ENCODE data around the gene COQ8B. TPM values are rescaled to one million over a fixed set of nuclear protein-coding genes. Genes with fewer than 3 reads are reported as not detected.

COQ8B gene
- total RNA-seq, 1 experiment from 2014 or later: 22.0 TPM

Other genes starting within 250 kb of the COQ8B start
- 0.13 and 0.32 TPM in 2 replicates for gene SPTBN4, start 249.9 kb downstream of the COQ8B start, total RNA-seq (2014; rRNA removed; shearing (Covaris generic))
- gene SHKBP1, start 140.0 kb downstream of the COQ8B start, total RNA-seq (2014; rRNA removed; shearing (Covaris generic)): 44.1 and 46.6 TPM in 2 replicates
- gene LTBP4, start 115.5 kb downstream of the COQ8B start, total RNA-seq (2014; rRNA removed; shearing (Covaris generic)): 4.0 and 5.6 TPM in 2 replicates
- 23.0 and 26.8 TPM in 2 replicates for gene NUMBL, start 26.2 kb downstream of the COQ8B start, total RNA-seq (2014; rRNA removed; shearing (Covaris generic))
- 7.2 and 7.3 TPM in 2 replicates for gene ITPKC, start 226 bp upstream of the COQ8B start, total RNA-seq (2014; rRNA removed; shearing (Covaris generic))
- gene ACTMAP, start 33.6 kb upstream of the COQ8B start, total RNA-seq (2014; rRNA removed; shearing (Covaris generic)): 5.0 and 5.4 TPM in 2 replicates
- 181 and 208 TPM in 2 replicates for gene SNRPA, start 34.3 kb upstream of the COQ8B start, total RNA-seq (2014; rRNA removed; shearing (Covaris generic))
- 0.66 TPM in 1 of 2 replicates, not detected in the other for gene MIA, start 58.6 kb upstream of the COQ8B start, total RNA-seq (2014; rRNA removed; shearing (Covaris generic))
- gene RAB4B, start 61.4 kb upstream of the COQ8B start, total RNA-seq (2014; rRNA removed; shearing (Covaris generic)): 10.5 and 11.1 TPM in 2 replicates
- 55.7 and 56.2 TPM in 2 replicates for gene EGLN2, start 82.3 kb upstream of the COQ8B start, total RNA-seq (2014; rRNA removed; shearing (Covaris generic))
- gene CYP2A6, start 133.6 kb upstream of the COQ8B start, total RNA-seq (2014; rRNA removed; shearing (Covaris generic)): not detected in 2 replicates
- gene CYP2A7, start 165.3 kb upstream of the COQ8B start, total RNA-seq (2014; rRNA removed; shearing (Covaris generic)): not detected in 2 replicates

Data from SJCRH30 (cell line).